Liver (tissue), 9 donors: ENCODE results near the gene RASL11A. TPM values are rescaled to one million over a fixed set of nuclear protein-coding genes. Genes with fewer than 3 reads are reported as not detected.
A peak's percentile ranks its signal among the peaks of the same experiment; 100 is the strongest.

Experiments used
- DNase-seq: peaks from one replicate; pipeline ENCODE4 v3.0.0-alpha.2; 2017; ENCODE audit warnings: low spot score
- H3K27ac ChIP-seq, 2 donors: one replicate each; pipeline ENCODE4 v1.7.0; 2013; ENCODE audit warnings: inconsistent platforms in 2 of 2, low read length in 2 of 2, control low read depth in 1 of 2, low read depth in 1 of 2, mild to moderate bottlenecking in 1 of 2
- H3K27me3 ChIP-seq, 4 donors: one replicate each; pipeline versions ENCODE4 v1.6.1 to v1.7.0; 2013; ENCODE audit warnings: low read length in 3 of 4, inconsistent platforms in 1 of 4, mild to moderate bottlenecking in 1 of 4, moderate library complexity in 1 of 4; ENCODE audit not compliant: control insufficient read depth in 4 of 4, insufficient read depth in 4 of 4
- H3K36me3 ChIP-seq, 4 donors: one replicate each; pipeline versions ENCODE4 v1.6.1 to v1.7.0; 2013; ENCODE audit warnings: low read length in 3 of 4, mild to moderate bottlenecking in 3 of 4, low read depth in 1 of 4, moderate library complexity in 1 of 4; ENCODE audit not compliant: control insufficient read depth in 4 of 4, insufficient read depth in 3 of 4
- H3K4me1 ChIP-seq, 4 donors: one replicate each; pipeline versions ENCODE4 v1.6.1 to v1.7.0; 2013; ENCODE audit warnings: low read length in 3 of 4, mild to moderate bottlenecking in 3 of 4, moderate library complexity in 1 of 4; ENCODE audit not compliant: control insufficient read depth in 4 of 4, insufficient read depth in 4 of 4
- H3K4me3 ChIP-seq, 3 donors: one replicate each; pipeline versions ENCODE4 v1.6.1 to v1.7.0; 2013; ENCODE audit warnings: low read length in 3 of 3, control low read depth in 1 of 3, low read depth in 1 of 3, mild to moderate bottlenecking in 1 of 3
- H3K9ac ChIP-seq, 2 donors: one replicate each; pipeline ENCODE4 v1.7.0; 2013; ENCODE audit warnings: low read length in 2 of 2, mild to moderate bottlenecking in 2 of 2, moderate library complexity in 2 of 2, control low read depth in 1 of 2, low read depth in 1 of 2
- H3K9me3 ChIP-seq, 4 donors: one replicate each; pipeline versions ENCODE4 v1.6.1 to v1.7.0; 2013; ENCODE audit warnings: low read length in 3 of 4; ENCODE audit not compliant: control insufficient read depth in 4 of 4
- ATF3 ChIP-seq: IDR thresholded peaks from 2 replicates; pipeline ENCODE4 v1.6.1; 2016; ENCODE audit warnings: antibody characterized with exemption
- CTCF ChIP-seq: fragments of 150-350 bp; IDR thresholded peaks from 2 replicates; pipeline ENCODE4 v1.5.1; 2017; ENCODE audit warnings: improper control_type of control experiment, low read depth, low read length; ENCODE audit not compliant: missing input control
- FOXA2 ChIP-seq: IDR thresholded peaks from 2 replicates; pipeline ENCODE4 v1.6.1; 2016; ENCODE audit warnings: antibody characterized with exemption
- GABPA ChIP-seq, 2 donors: IDR thresholded peaks in 1 of 2; conservative IDR thresholded peaks in 1 of 2; 2 replicates each; pipeline ENCODE4 v1.6.1; 2016; ENCODE audit warnings: antibody characterized with exemption in 2 of 2, mild to moderate bottlenecking in 1 of 2, moderate library complexity in 1 of 2
- HNF4A ChIP-seq, 2 donors: conservative IDR thresholded peaks; 2 replicates each; pipeline ENCODE4 v1.6.1; 2016; ENCODE audit warnings: antibody characterized with exemption in 2 of 2, mild to moderate bottlenecking in 2 of 2
- HNF4G ChIP-seq: IDR thresholded peaks from 2 replicates; pipeline ENCODE4 v1.6.1; 2016; ENCODE audit warnings: antibody characterized with exemption
- JUND ChIP-seq, 2 donors: IDR thresholded peaks; 2 replicates each; pipeline ENCODE4 v1.6.1; 2016; ENCODE audit warnings: antibody characterized with exemption in 2 of 2
- MAX ChIP-seq: IDR thresholded peaks from 2 replicates; pipeline ENCODE4 v1.6.1; 2016; ENCODE audit warnings: antibody characterized with exemption
- RAD21 ChIP-seq, 2 donors: IDR thresholded peaks; 2 replicates each; pipeline ENCODE4 v1.6.1; 2016; ENCODE audit warnings: antibody characterized with exemption in 2 of 2, mild to moderate bottlenecking in 2 of 2
- REST ChIP-seq: IDR thresholded peaks from 2 replicates; pipeline ENCODE4 v1.6.1; 2016; ENCODE audit warnings: antibody characterized with exemption, mild to moderate bottlenecking
- RXRA ChIP-seq, 2 donors: IDR thresholded peaks; 2 replicates each; pipeline ENCODE4 v1.6.1; 2017 to 2018; ENCODE audit warnings: antibody characterized with exemption in 2 of 2, mild to moderate bottlenecking in 1 of 2
- SP1 ChIP-seq: IDR thresholded peaks from 2 replicates; pipeline ENCODE4 v1.6.1; 2018; ENCODE audit warnings: antibody characterized with exemption, mild to moderate bottlenecking
- TAF1 ChIP-seq: conservative IDR thresholded peaks from 2 replicates; pipeline ENCODE4 v1.6.1; 2016; ENCODE audit warnings: antibody characterized with exemption, mild to moderate bottlenecking
- YY1 ChIP-seq: IDR thresholded peaks from 2 replicates; pipeline ENCODE4 v1.6.1; 2016; ENCODE audit warnings: antibody characterized with exemption, mild to moderate bottlenecking
- ZBTB33 ChIP-seq: IDR thresholded peaks from 2 replicates; pipeline ENCODE4 v1.6.1; 2016; ENCODE audit warnings: antibody characterized with exemption
- WGBS: extraction: QIAGEN DNeasy Blood & Tissue Kit; methylation state at CpG from one replicate; pipeline ENCODE4 v1.1.7; 2013; 5-methylcytosine and 5-hydroxymethylcytosine counted together
- polyA plus RNA-seq, 2 donors: library from polyadenylated mRNA; stranded (reverse) in 1 of 2; unstranded in 1 of 2; fragments of 200-250 nt in 1 of 2; fragments of >200 nt in 1 of 2; fragmentation: Nextera tagmentation in 1 of 2; extraction: Ambion mirVana in 1 of 2; gene quantifications; one replicate each; pipeline versions ENCODE4 v1.2.1 to v1.2.3, GENCODE V29; 2013 to 2015
- total RNA-seq, 2 donors: library from RNA; depleted of rRNA; stranded (reverse); fragments of >200 nt; gene quantifications; one replicate each; pipeline ENCODE4 v1.2.3, GENCODE V29; 2014
- donor health status: healthy.
- donor health status: healthy.
- donor health status: healthy.
- donor health status: healthy.
- donor health status: healthy.

The RASL11A gene
- total and polyA plus RNA-seq, 4 donors, result 2.5 to 5.6 (median 4.0) TPM

GRCh38 chr13:27283906-27284493 lies 13.4 kb downstream of the RASL11A start:
- WGBS, result 78% methylated on average over 4 of the region's 4 CpGs
- H3K9me3 ChIP-seq, result no peaks in the 10 kb centered on the region
- no peak for DNase-seq

More at GRCh38 chr13:27283906-27284493, 13.4 kb downstream of the RASL11A start:
- Histone ChIP-seq H3K27ac (no peak overlapping the region), H3K9ac (no peak overlapping the region), H3K36me3 (no peaks in the 10 kb centered on the region), H3K4me1 (peaks cover 0 to 3% (median 0%) of the 10 kb centered on the region in 4 donors), H3K27me3 (no peaks in the 10 kb centered on the region), H3K4me3 (no peak overlapping the region)
- TF ChIP-seq RXRA (IDR thresholded peaks at IDR 0.05) (no peak), RAD21 (IDR thresholded peaks at IDR 0.05) (peak; percentile 72 to 74), JUND (IDR thresholded peaks at IDR 0.05) (no peak), REST (no peak), MAX (no peak), YY1 (no peak), SP1 (no peak), GABPA (IDR thresholded peaks at IDR 0.05 in 1 of 2, conservative IDR thresholded peaks at IDR 0.05 in 1 of 2) (no peak), TAF1 (no peak), CTCF (peak; percentile 31), HNF4A (conservative IDR thresholded peaks at IDR 0.05) (no peak), FOXA2 (no peak), ATF3 (no peak), HNF4G (no peak), ZBTB33 (no peak)
